A549 (cell line): ENCODE measurements around the gene NADSYN1.
"Not testable (repeated sequence)": the region's sequence is repeated elsewhere in the genome, so short reads cannot be mapped to it uniquely, and the experiment has no call there.

Experiments
- CHD2 ChIP-seq: fragments of 150-350 bp; IDR thresholded peaks from 2 replicates; pipeline ENCODE4 v1.6.1; 2014; ENCODE audit warnings: low read length; ENCODE audit not compliant: partially characterized antibody
- CTCF ChIP-seq: fragments of >200 bp; sonication (Bioruptor Twin); formaldehyde crosslinking; IDR thresholded peaks from 3 replicates; pipeline ENCODE4 v1.5.1; 2016
- EP300 ChIP-seq, 2 experiments: fragments of >200 bp; sonication (Bioruptor Twin); formaldehyde crosslinking; IDR thresholded peaks; 2 replicates in 1 of 2; 3 replicates in 1 of 2; pipeline ENCODE4 v1.6.1; 2016 to 2017
- ESRRA ChIP-seq: fragments of 150-350 bp; IDR thresholded peaks from 2 replicates; pipeline ENCODE4 v1.6.1; 2014; ENCODE audit warnings: mild to moderate bottlenecking, low read length, borderline replicate concordance
- KDM5A ChIP-seq: fragments of 200-600 bp; sonication (generic); IDR thresholded peaks from 2 replicates; pipeline ENCODE4 v1.6.1; 2016; ENCODE audit warnings: antibody characterized with exemption, mild to moderate bottlenecking
- MAFK ChIP-seq: fragments of 450-650 bp; IDR thresholded peaks from 2 replicates; pipeline ENCODE4 v1.6.1; 2014; ENCODE audit not compliant: partially characterized antibody
- NPAS2 ChIP-seq: fragments of 250-450 bp; sonication (Bioruptor Pico); IDR thresholded peaks from 2 replicates; pipeline ENCODE4 v1.8.0; 2022; ENCODE audit warnings: mild to moderate bottlenecking, moderate library complexity, borderline replicate concordance
- NR3C1 ChIP-seq: fragments of >200 bp; sonication (Bioruptor Twin); formaldehyde crosslinking; IDR thresholded peaks from 3 replicates; pipeline ENCODE4 v1.6.1; 2017
- POLR2A ChIP-seq: IDR thresholded peaks from 2 replicates; pipeline ENCODE4 v1.6.1; 2012; ENCODE audit warnings: mild to moderate bottlenecking, low read length
- RNF2 ChIP-seq: fragments of 200-600 bp; sonication (generic); IDR thresholded peaks from 2 replicates; pipeline ENCODE4 v1.6.1; 2016; ENCODE audit warnings: low read depth, mild to moderate bottlenecking, antibody characterized with exemption, moderate library complexity, borderline replicate concordance
- TP53 ChIP-seq: fragments of 250-450 bp; sonication (Bioruptor Pico); IDR thresholded peaks from 2 replicates; pipeline ENCODE4 v1.5.0; 2021; ENCODE audit warnings: mild to moderate bottlenecking, moderate library complexity
- TF ChIP-seq, protein P1 (sequence below): fragments of 200-600 bp; sonication (generic); IDR thresholded peaks from 2 replicates; pipeline ENCODE4 v1.6.1; 2016; ENCODE audit warnings: antibody characterized with exemption, mild to moderate bottlenecking, moderate library complexity
- TF ChIP-seq, protein P2 (sequence below): IDR thresholded peaks from 2 replicates; pipeline ENCODE4 v1.6.1; 2012

- TF ChIP-seq CTCF; MAFK; ESRRA; KDM5A; EP300 (IDR thresholded peaks at IDR 0.05); POLR2A; CHD2; NPAS2 (CRISPR knock-in tag); TP53; NR3C1; RNF2: not testable (repeated sequence)
- TF ChIP-seq, protein P1, sequence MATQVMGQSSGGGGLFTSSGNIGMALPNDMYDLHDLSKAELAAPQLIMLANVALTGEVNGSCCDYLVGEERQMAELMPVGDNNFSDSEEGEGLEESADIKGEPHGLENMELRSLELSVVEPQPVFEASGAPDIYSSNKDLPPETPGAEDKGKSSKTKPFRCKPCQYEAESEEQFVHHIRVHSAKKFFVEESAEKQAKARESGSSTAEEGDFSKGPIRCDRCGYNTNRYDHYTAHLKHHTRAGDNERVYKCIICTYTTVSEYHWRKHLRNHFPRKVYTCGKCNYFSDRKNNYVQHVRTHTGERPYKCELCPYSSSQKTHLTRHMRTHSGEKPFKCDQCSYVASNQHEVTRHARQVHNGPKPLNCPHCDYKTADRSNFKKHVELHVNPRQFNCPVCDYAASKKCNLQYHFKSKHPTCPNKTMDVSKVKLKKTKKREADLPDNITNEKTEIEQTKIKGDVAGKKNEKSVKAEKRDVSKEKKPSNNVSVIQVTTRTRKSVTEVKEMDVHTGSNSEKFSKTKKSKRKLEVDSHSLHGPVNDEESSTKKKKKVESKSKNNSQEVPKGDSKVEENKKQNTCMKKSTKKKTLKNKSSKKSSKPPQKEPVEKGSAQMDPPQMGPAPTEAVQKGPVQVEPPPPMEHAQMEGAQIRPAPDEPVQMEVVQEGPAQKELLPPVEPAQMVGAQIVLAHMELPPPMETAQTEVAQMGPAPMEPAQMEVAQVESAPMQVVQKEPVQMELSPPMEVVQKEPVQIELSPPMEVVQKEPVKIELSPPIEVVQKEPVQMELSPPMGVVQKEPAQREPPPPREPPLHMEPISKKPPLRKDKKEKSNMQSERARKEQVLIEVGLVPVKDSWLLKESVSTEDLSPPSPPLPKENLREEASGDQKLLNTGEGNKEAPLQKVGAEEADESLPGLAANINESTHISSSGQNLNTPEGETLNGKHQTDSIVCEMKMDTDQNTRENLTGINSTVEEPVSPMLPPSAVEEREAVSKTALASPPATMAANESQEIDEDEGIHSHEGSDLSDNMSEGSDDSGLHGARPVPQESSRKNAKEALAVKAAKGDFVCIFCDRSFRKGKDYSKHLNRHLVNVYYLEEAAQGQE, result not testable (repeated sequence)
- TF ChIP-seq, protein P2, sequence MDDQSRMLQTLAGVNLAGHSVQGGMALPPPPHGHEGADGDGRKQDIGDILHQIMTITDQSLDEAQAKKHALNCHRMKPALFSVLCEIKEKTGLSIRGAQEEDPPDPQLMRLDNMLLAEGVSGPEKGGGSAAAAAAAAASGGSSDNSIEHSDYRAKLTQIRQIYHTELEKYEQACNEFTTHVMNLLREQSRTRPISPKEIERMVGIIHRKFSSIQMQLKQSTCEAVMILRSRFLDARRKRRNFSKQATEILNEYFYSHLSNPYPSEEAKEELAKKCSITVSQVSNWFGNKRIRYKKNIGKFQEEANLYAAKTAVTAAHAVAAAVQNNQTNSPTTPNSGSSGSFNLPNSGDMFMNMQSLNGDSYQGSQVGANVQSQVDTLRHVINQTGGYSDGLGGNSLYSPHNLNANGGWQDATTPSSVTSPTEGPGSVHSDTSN, result not testable (repeated sequence)
Observed at GRCh38 chr11:71537977-71538665, 85.1 kb downstream of the NADSYN1 start, which contains the start of gene KRTAP5-8.
